ENCODE data around the gene LUC7L. TPM values are rescaled to one million over a fixed set of nuclear protein-coding genes. Genes with fewer than 3 reads are reported as not detected.
"Not testable (repeated sequence)": the region's sequence is repeated elsewhere in the genome, so short reads cannot be mapped to it uniquely, and the experiment has no call there.

LUC7L gene
- total RNA-seq, 4 donors from 2014 or later, result 109 to 180 (median 123) TPM

GRCh38 chr16:178668-179015 is 50.6 kb downstream of the LUC7L start:
- Histone ChIP-seq H3K27me3 (peaks cover 0 to 62% of the 10 kb centered on the region in 2 donors), H3K4me1 (peaks cover 0 to 36% (median 15%) of the 10 kb centered on the region in 4 donors), H3K27ac (no peak overlapping the region), H3K4me3 (no peak overlapping the region), H3K36me3 (no peaks in the 10 kb centered on the region), H3K9me3 (no peaks in the 10 kb centered on the region)
- DNase-seq (ENCODE audit: low spot score in 2 of 2), result no peak
- TF ChIP-seq CTCF (IDR thresholded peaks at IDR 0.05), result no peak
- no peak for TF ChIP-seq EP300 (IDR thresholded peaks at IDR 0.05)
- TF ChIP-seq POLR2A (IDR thresholded peaks at IDR 0.05), result no peak
- 87 to 90% methylated on average over 11 of the region's 11 CpGs for WGBS, 2 donors

- H3K9me3 ChIP-seq, result no peaks in the 10 kb centered on the region
- no peak for TF ChIP-seq EP300 (IDR thresholded peaks at IDR 0.05)
- TF ChIP-seq CTCF (IDR thresholded peaks at IDR 0.05), result no peak
- no peak for TF ChIP-seq POLR2A (IDR thresholded peaks at IDR 0.05)
- no peak for DNase-seq (ENCODE audit: low spot score in 2 of 2)
- no peaks in the 10 kb centered on the region for H3K36me3 ChIP-seq
- H3K4me3 ChIP-seq, result no peak overlapping the region
- WGBS, 2 donors, result 71 to 75% methylated on average over 11 of the region's 11 CpGs
- no peak overlapping the region for H3K27ac ChIP-seq
- peaks cover 0 to 40% (median 15%) of the 10 kb centered on the region in 4 donors for H3K4me1 ChIP-seq
- H3K27me3 ChIP-seq, result peaks cover 0 to 67% of the 10 kb centered on the region in 2 donors
Measured at GRCh38 chr16:177981-178667, 51.1 kb downstream of the LUC7L start.

- Histone ChIP-seq H3K36me3 (no peaks in the 10 kb centered on the region), H3K27me3 (peaks cover 0 to 68% of the 10 kb centered on the region in 2 donors), H3K4me3 (no peak overlapping the region), H3K4me1 (peaks cover 0 to 40% (median 15%) of the 10 kb centered on the region in 4 donors), H3K27ac (no peak overlapping the region), H3K9me3 (no peaks in the 10 kb centered on the region)
- no peak for DNase-seq (ENCODE audit: low spot score in 2 of 2)
- 5 to 10% methylated on average over 13 of the region's 13 CpGs for WGBS, 2 donors
- TF ChIP-seq EP300 (IDR thresholded peaks at IDR 0.05) (no peak), POLR2A (IDR thresholded peaks at IDR 0.05) (no peak), CTCF (IDR thresholded peaks at IDR 0.05) (no peak)
Measured at GRCh38 chr16:177394-177822, 51.8 kb downstream of the LUC7L start.

GRCh38 chr16:176477-177382 is 52.5 kb downstream of the LUC7L start, which contains the start of gene HBA1:
TSS of gene HBA1 (plus strand) at chr16:176680. CDS start at chr16:176717, 37 bp downstream.
- H3K36me3 ChIP-seq; H3K4me3 ChIP-seq; H3K27ac ChIP-seq; DNase-seq (ENCODE audit: low spot score in 2 of 2); H3K9me3 ChIP-seq: not testable (repeated sequence)
- 0 to 3% methylated on average over 1 to 6 of the region's 88 CpGs for WGBS, 2 donors
- H3K4me1 ChIP-seq, result peaks cover 0 to 40% (median 15%) of the 10 kb centered on the region in 4 donors
- peaks cover 0 to 72% of the 10 kb centered on the region in 2 donors for H3K27me3 ChIP-seq

GRCh38 chr16:176006-176405 is 53.2 kb downstream of the LUC7L start:
- H3K4me3 ChIP-seq; H3K9me3 ChIP-seq; H3K27ac ChIP-seq; DNase-seq (ENCODE audit: low spot score in 2 of 2); H3K36me3 ChIP-seq: not testable (repeated sequence)
- no CpG with 5 or more reads among the region's 39 CpGs for WGBS, 2 donors
- H3K27me3 ChIP-seq, result peaks cover 0 to 76% of the 10 kb centered on the region in 2 donors
- H3K4me1 ChIP-seq, result peaks cover 0 to 33% (median 10%) of the 10 kb centered on the region in 4 donors
